Activated CD4-positive, alpha-beta T cell treated with anti-CD3 and anti-CD28 coated beads, Interleukin-2, Interleukin-6, amounts not matched to agents 100 ng/mL and 50 ng/mL, durations not matched to agents 16 hours and 8 hours (primary cell): ENCODE results near the gene GRIA4.
"Not testable (repeated sequence)": the region's sequence is repeated elsewhere in the genome, so short reads cannot be mapped to it uniquely, and the experiment has no call there.

Experiments
- DNase-seq: peaks from one replicate; pipeline ENCODE4 v3.0.0-alpha.2; 2020

GRIA4 gene

DNA sequence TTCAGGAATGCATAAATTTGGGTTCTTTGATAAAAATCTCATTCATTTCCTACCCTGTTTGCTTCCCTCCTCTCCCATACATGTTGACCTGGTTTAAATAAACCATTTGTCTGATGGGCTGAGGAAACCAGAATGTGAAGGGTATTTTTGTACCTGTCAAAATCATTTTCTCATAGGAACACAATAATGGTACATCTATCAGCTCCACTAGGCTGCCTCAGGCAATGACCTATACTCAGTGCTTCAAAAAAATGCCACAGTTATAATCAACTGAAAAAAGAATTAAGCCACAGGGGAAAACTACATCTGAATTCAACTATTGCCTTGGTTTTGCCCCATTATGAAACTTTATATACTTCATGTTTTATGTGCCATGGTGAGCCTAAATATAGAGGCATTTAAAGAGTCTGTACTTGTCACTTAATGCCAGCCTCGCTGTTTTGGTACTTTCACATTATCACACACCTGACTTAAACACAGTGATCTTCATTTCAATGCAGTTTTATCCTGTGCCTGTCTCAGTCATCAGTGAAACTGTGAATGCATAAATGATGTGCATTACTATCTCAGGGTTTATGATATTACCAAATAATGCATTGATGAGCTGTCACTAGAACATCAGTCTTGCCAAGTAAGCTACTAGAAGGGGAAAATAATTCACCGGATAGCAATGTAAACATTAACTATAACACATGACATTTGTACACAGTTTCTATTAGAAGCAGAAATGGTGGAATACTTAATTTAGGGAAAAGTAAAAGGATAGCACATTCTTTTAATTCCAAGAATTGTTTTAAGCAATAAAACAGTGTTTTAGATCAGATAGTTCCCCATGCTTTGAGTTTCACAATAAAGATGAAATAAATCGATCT is 319.4 kb downstream of the GRIA4 start:
- DNase-seq = no peak

DNA sequence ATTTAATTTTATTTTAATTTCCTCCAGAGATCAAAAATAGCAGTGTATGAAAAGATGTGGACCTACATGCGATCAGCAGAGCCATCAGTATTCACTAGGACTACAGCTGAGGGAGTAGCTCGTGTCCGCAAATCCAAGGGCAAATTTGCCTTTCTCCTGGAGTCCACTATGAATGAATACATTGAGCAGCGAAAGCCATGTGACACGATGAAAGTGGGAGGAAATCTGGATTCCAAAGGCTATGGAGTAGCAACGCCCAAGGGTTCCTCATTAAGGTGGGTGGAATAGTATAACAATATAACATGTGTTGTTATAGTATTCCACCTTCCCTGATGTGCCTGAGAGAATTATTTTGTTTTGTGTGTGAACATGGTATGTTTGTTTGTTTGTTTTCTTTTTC is 323.8 kb downstream of the GRIA4 start:
- DNase-seq = no peak

DNA sequence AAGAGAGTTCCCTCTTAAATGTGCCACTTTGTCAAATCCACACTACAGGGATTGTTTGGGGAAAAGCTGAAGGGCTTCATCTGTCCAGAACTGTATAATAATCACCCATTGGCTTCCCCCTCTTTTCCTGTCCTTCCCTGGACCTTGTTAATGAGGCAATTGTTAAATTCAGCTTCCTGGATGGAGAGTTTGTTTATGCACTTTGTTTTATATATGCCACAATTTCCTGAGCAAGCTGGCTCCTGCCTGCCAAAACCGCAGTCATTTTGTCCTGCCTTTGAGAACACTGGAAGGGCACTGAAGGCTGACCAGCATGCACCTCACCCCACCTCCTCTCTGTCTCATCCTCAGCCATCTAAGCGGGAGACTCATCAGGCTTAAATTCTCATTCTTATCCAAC is 325.9 kb downstream of the GRIA4 start:
- no peak for DNase-seq

DNA sequence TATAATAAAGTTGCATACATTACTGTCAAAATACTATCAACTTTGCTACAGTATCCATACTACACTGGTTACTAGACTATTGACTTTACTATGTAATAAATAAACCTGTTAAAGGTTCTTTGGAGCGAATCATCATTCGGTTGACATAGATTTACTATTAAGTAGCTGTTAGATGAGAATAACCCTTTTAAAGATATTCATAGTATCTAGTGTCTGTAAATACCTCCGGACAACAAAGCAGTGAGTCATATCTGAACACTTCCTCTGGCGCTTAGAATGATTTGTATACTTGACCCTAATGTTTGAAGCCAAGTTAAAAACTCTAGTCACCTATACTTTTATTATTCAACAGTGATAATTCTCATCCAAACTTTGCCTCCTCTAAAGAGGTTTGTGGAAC is 327.5 kb downstream of the GRIA4 start:
- DNase-seq = no peak

DNA sequence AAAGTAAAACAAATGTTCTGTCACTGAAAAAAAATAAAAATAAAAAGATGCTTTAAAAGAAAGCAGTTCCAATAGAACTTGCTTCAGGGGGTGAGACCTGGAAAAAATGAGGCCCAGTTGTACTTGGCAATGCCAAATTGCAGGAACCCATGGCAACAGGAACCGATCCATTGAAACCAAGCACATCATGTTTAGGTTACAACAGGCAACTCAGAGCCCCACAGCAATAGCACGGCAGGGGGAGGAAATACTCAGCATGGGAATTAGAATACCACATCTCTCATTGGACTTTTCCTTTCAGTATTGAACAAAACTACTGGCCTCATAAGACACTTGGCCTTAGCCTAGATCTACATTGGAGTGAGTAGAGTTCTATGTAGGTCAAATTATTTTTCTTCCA is 327.9 kb downstream of the GRIA4 start:
- no peak for DNase-seq

DNA sequence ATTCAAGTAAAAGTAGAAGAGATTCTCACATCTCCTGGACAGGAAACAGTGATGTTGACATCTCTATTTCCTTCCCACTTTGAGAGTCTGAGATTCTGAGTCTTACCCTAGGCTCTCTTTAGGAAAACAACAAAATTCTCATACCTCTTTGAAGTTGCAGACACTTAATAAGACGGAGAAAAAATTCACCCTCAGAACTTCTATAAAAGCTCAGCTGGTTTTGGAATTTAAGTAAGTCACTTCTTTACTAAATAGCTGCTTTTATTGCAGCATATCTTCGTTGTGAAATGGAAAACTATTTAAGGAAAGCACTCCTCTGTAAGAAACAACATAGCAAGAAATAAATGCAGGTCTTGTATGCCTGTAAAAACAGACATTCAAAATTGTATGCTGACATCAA is 333.0 kb downstream of the GRIA4 start:
- DNase-seq = no peak

DNA sequence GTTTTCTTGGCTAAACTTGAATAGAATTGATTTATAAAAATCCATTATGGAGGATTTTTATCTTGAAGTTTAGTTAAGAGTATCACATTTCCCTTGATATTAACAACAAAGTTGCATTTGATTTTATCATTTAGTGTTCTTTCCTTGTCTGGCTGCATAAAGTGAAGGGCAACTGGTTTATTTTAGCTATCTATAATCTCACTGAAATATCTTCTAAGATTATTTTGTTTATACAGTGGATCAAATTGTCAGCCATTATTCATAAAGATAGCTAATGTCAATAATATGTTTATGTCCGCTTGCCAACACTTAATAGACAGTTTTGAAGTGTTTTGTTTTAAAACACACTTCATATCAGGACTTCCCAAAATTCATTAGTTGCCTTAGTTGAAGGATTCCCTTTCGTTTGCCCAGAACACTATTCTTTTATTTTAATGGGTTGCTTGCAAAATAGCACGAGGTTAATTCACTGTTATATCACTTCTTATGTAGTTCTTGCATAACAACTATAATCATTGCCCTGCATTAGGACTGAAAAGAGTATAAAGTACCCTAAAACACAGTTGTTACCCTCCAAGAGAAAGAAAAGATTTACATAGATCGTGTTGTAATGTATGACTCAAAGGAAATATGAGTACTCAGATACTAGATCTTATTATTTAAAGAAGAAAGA is 339.2 kb downstream of the GRIA4 start:
- no peak for DNase-seq

DNA sequence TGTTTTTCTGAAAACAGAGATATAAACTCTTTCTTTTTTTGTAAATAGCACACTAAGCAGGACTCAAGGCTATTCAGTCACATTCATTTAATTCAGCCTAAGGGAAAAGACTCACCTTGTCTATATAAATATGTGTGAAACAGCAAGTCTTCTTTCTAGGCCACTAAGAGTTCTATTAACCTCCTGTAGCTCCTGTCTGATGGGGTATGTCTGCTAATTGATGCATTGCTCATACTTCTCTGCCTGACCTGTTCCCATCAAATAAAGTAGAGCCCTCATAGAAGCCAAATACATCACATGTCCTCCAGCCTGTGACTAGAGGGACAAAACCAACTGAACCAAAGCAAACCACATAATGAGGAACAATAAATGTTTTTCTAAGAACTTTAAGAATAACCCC is 344.0 kb downstream of the GRIA4 start:
- no peak for DNase-seq

DNA sequence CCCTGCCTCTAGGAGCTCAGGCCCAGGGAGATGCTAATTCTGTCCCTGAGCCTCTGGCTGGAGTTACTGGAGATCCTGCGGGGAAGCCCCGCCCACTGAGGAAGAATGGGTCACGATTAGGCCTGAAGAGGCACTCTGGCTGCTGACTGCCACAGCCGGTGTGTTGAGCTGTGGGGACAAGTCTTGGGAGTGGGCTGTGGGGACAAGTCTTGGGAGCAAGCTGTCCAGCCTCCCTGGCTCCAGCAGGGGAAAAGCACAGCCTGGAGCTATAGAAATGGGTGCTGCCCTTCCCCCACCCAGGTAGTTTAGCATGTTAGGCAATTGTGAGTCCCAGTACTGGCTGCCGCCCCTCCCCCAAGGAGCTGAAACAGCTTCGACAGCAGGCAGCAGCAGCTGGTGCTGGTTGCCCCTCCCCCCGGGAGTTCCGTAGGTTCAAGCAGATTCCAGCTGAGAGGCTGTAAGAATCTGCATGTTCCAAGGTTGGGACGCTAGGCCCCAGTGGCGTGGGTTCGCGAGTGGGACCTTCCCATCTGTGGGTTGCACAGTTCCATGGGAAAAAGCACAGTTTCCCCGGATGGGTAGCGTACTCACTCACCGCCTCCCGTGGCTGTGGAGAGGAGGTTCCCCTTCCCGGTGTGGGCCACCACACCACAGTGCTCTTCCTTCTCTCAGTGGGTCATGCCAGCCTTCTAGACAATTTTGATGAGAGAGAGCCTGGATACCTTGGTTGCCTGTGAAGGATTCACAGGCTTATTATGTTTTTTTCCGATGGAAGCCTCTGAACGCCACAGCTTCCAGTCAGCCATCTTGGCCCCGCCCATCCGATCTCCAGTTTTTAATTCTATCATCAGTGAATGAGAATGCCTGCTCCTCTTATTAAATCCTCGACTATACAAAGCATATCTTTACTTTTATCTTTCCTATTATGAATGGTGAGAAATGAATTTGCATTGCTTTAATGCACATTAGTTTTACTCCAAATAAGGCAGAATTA is 350.7 kb downstream of the GRIA4 start:
- no peak for DNase-seq

DNA sequence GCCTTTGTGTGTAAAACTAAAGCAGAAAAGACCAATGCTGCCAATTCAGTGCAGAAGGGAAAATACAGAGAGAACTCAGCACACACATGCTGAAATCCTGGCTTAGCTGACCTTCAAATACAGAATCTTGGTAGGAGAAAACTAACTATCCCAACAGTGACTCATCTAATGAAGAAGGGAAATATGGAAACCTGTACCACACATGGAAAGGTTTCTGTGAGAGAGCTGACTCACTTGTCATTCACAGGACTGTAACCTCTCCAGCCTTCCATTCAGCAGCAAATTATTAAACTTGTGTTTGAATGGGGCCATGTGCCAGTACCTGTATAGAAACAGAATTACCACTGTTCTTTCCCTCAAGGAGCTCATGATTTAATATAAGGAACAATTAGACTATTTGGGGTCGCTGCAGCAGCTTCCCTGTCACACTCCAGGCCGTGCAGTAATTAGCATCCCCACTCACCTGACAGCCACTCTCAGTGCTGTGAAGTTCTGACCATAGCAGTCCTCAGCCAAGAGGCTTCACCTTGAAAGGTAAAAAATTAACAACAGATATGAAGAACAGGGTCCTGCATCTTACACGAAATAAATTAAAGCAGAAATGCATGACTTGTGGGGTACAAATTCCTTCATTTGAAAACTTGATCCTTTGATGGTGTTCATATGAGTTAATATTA is 358.3 kb downstream of the GRIA4 start:
- no peak for DNase-seq

DNA sequence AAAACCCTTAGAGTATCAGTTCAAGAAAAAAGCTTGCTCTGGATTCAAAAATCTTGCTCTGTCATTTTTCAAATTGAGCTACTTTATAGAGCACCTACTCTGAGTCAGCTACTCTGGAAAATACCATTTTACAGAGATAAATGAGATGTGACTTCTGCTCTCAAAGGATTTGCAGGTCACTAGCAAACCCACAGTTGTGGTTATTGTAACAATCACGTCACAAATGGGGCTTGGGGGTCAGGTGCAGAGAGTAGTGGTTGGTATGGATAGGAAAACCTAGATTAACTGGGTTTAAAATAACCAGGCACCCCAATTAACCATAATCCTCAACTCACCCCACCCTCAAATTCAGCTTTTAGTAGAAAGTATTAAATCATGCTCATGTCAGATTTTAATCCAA is 359.9 kb downstream of the GRIA4 start:
- DNase-seq = no peak

DNA sequence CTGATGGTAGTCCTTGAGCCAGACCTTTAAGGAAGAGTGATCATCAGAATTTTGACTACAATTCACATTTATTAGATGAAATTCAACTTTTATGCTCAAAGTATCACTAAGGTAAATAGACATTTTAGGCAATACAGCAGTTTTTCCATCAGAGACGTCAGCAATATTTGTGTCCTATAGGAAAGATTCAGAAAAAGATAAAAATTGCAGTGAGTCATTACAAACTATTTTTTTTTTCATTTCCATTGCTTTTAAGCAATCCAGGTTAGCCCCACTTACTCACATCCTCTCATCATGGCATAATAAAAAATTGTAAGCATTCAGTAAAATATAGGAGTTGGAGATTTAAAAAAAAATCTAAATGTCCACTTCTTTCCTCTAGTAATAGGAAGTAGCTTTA is 365.3 kb downstream of the GRIA4 start:
- DNase-seq = no peak

DNA sequence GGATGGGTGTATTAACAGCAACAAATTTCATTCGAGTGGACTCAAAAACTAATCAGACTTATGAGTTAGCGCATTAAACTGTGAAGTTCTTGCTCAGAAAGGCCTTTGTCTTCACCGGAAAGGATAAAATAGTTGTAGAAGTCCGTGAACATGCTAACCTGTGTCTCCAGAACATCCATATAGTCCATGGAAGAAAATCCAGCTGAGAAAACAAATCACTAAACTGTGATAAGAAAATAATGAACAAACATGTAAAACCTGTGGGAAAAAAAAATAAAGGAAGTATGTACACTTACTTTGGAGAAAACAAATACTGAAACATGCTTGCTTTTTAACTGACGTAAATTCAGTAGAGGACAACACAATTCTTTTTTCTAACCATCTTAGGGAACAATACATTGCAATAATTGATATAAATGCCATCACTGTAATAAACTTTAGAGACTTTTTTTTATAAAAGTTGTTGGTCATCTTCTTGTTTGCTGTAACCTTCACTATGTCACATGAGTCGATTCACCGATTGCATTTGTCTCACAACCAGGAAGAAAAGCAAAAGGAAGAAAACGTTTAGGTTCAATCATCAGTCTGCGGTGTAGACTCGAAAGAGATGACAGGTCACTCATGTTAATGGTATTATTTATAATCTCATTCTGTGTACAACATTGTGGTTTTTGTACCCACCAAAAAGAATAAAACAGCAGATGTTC is 370.3 kb downstream of the GRIA4 start:
- DNase-seq = no peak

DNA sequence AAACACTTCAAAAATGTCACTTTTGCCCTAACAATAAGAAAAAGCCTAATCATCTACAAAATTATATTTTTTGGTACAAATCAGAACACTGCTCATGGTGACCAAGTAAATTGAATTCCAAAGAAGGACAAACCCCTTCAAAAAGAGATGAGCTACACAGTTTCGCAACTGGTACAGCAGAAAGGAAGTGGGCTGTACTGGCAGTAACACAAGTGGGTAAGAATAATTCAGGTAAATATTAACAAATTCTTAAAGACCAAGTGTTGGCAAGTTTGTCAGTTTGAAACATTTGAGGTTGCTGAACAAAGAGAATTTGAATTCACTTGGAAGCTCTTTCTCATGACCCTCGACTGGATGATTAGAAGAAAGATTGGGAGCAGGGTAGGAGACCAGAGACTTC is 376.7 kb downstream of the GRIA4 start:
- DNase-seq = no peak

DNA sequence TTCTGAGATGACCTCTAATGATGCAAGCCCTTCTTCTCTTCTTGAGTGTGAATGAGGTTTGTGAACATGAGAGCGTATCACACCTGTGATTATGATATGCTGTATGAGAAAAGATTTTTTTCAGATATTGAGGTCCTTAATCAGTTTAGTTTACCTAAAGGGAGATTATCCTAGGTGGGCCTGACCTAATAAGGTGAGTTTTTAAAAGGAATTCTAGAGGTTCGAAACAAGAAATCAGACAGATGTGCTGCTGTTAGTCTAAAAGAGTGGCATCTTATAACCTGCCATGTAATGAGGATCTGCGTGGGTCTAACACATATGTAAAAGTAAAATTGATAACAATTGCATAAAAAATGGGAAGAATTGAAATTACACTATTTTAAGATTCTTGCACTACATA is 378.3 kb downstream of the GRIA4 start:
- DNase-seq = no peak

DNA sequence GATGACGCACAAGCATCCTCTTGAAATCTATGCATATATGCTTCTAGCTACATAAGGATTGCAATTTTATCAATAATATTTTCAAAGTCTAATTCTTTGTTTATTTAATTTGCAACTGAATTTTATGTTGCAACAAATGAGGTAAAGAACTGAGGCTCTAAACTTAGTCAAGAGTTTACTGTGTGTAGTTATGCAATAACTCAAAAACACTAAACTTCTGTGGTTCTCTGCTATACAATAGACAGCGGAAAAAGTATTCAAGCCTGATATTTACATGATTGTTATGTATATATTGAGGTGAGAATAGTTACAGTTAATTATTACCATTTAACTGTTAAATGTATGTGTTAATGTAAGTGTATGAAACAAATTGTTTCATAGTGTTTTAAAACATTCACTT is 379.3 kb downstream of the GRIA4 start:
- no peak for DNase-seq

DNA sequence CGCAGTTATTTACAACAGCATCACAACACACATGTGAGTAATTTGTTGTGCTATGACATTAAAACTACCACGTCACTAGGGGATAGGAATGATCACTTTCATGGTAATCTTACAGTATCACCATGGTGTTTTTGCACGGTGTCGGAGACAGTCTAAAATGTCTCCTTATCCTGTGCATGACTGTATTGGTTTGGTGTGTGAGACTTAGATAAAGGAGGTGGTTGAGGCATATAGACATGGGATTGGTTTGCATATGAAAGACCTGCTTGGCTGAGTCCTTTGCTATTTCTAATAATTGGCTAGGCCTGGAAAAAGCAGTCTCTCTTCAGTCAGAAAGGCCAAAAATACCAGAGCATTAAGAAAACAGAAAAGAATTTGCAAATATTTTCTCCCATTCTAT is 382.0 kb downstream of the GRIA4 start:
- DNase-seq = no peak

DNA sequence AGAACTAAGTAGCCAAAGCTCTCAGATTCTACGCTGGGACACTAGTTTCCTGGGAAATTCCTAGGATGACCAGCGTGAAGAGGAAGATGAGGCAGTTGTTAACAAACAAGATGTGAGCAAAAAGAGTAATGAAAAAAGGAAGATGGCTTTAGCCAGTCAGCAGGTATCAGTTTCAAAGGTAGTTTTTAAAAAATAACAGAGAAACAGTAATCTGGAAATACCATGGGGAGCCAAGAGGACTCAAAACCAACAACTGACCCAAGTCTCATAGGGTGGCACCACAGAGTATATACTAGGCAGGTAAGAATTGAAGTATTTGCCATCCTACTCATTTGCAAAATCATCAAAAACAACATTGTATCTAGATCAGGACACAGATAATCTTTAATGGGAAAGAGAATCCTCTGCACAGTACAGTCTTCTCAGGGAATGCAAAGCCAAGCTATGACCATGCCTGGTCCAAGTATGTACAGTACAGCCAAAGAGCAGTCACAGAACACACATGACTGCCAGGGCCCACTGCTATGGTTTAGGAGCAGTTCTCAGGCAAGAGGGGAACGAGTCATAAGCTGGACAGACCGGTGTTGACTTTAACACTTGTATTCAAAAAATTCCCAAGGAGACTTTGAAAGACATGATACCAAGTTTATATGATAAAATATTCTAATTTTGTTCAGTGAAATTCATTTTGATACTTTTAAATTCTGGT is 391.6 kb downstream of the GRIA4 start:
- no peak for DNase-seq

DNA sequence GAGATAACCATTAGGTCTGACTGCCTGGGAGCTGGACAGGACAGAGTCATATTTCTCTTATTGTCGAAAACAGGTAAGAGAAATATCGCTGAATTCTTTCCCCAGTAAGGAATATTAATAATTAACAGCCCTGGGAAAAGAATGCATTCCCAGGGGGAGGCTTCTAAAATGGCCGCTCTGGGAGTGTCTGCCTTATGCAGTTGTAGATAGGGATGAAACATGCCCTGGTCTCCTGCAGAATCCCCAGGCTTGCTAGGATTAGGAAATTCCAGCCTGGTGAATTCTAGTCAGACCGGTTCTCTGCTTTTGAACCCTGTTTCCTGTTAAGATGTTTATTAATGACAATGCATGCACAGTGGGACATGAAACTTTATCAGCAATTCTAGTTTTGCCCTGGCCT is 393.2 kb downstream of the GRIA4 start:
- DNase-seq = not testable (repeated sequence)

DNA sequence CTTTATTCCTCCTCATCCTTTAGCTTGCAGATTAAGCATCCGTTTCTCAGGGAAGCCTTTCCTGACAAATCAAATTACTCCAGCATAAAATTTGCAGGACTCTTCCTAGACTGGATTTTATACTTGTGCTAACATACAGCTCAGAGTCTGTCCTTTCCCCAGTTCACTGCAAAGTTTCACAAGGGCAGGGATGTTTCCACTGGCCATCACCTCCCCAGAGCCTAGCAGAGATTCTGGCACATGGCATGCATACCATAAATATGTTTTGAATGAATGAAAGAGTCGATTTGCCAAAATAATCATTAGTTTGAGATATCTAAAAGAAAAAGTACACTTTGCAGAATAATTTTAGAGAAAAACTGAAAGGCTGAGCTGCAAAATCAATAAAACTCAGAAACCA is 401.6 kb downstream of the GRIA4 start:
- DNase-seq = no peak

DNA sequence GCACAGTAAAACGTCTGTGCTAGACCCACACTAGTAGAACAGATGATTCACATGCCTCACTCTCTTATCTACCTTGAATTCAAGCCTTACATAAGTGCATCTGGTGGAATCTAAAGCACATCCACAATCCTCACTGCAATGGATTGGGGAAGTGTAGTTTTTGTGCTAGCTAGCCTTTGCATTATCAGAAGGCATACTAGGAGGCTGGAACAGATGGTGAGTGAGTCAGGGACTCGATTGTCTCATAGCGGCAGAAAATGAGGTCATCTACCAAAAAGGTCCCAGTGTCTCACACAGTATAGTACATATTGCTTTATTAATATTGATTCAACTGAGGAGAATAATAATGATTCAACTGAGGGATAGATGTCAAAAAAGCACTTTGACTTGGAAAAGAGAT is 402.9 kb downstream of the GRIA4 start:
- DNase-seq = no peak
